Uterus (tissue), 2 donors: ENCODE measurements around the gene KDM2B.

Source experiments
- POLR2A ChIP-seq, 2 donors: fragments of 450-650 bp; IDR thresholded peaks; one replicate each; pipeline ENCODE4 v1.6.1; 2016; ENCODE audit warnings: antibody characterized with exemption in 2 of 2, mild to moderate bottlenecking in 1 of 2, moderate library complexity in 1 of 2
- TF ChIP-seq, protein P1 (sequence below), 4 experiments: fragments of 200-600 bp in 2 of 4; fragments of 450-650 bp in 2 of 4; sonication (generic) in 2 of 4; IDR thresholded peaks; one replicate each; pipeline ENCODE4 v1.5.1; 2016 to 2019; ENCODE audit warnings: antibody characterized with exemption in 4 of 4, mild to moderate bottlenecking in 2 of 4, moderate library complexity in 1 of 4

DNA sequence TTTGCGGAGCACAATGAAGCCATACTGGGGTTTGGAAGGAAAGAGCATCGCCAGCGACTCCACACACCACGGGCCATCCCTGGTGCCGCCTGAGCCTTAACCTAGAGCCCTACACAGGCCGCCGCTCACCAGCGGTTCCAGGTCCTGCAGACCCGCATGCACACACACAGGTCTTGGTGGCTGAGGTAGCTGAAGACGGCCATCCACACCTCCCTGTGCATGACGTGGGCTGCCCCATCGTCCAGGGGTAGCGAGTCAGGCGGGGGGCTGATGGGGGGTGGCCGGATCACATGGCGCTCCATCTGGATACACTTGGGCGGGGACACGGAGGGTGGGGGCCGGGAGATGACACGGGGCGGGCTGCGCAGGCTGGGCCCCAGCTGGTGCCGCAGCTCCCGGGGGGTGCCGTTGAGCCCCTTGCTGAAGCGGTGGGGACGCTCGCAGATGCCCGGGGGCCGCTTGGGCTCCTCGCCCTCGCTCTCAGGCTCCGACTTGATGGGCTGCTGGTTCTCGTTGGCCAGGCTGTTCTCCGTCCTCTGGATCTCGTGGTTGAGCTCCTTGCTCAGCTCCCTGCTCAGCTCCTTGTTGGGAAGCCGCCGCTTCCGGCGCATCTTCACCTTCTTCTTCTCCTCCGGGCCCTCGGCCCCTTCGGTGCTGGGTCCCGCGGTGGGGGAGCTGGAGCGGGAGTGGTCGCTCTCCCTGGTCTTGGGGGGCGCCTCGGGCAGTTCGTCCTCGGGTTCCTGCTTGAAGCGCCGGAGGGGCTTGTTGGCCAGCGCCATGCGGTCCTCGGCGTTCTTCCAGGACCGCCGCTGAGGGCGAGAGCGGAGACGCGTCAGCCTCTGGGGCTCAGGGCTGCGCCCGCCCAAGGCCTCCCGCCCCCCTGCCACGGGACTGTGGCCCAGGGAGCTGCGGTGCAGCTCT, 138.5 kb downstream of the KDM2B start:
- TF ChIP-seq, protein P1, sequence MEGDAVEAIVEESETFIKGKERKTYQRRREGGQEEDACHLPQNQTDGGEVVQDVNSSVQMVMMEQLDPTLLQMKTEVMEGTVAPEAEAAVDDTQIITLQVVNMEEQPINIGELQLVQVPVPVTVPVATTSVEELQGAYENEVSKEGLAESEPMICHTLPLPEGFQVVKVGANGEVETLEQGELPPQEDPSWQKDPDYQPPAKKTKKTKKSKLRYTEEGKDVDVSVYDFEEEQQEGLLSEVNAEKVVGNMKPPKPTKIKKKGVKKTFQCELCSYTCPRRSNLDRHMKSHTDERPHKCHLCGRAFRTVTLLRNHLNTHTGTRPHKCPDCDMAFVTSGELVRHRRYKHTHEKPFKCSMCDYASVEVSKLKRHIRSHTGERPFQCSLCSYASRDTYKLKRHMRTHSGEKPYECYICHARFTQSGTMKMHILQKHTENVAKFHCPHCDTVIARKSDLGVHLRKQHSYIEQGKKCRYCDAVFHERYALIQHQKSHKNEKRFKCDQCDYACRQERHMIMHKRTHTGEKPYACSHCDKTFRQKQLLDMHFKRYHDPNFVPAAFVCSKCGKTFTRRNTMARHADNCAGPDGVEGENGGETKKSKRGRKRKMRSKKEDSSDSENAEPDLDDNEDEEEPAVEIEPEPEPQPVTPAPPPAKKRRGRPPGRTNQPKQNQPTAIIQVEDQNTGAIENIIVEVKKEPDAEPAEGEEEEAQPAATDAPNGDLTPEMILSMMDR (IDR thresholded peaks at IDR 0.05), result no peak
- no peak for TF ChIP-seq POLR2A (IDR thresholded peaks at IDR 0.05)
